ENCODE measurements around the gene RSRC2.
"Not testable (repeated sequence)": the region's sequence is repeated elsewhere in the genome, so short reads cannot be mapped to it uniquely, and the experiment has no call there.

The RSRC2 gene

GRCh38 chr12:122518908-122519307, 7.8 kb downstream of the RSRC2 start:
- no peak for DNase-seq (ENCODE audit: low read depth in 1 of 2, low spot score in 1 of 2)

- no peak for DNase-seq (ENCODE audit: low read depth in 1 of 2, low spot score in 1 of 2)
Measured at GRCh38 chr12:122517877-122518276, 8.9 kb downstream of the RSRC2 start.

GRCh38 chr12:122516544-122517361, 10.0 kb downstream of the RSRC2 start:
- DNase-seq (ENCODE audit: low read depth in 1 of 2, low spot score in 1 of 2): no peak

- DNase-seq (ENCODE audit: low read depth in 1 of 2, low spot score in 1 of 2): no peak
Measured at GRCh38 chr12:122515275-122515674, 11.5 kb downstream of the RSRC2 start.

- DNase-seq (ENCODE audit: low read depth in 1 of 2, low spot score in 1 of 2): no peak
Measured at GRCh38 chr12:122513660-122514059, 13.1 kb downstream of the RSRC2 start.

GRCh38 chr12:122513028-122513427, 13.7 kb downstream of the RSRC2 start:
- DNase-seq (ENCODE audit: low read depth in 1 of 2, low spot score in 1 of 2): not testable (repeated sequence)

- DNase-seq (ENCODE audit: low read depth in 1 of 2, low spot score in 1 of 2): no peak
Measured at GRCh38 chr12:122508163-122508562, 18.6 kb downstream of the RSRC2 start.

- DNase-seq (ENCODE audit: low read depth in 1 of 2, low spot score in 1 of 2): no peak
Measured at GRCh38 chr12:122506393-122506938, 20.3 kb downstream of the RSRC2 start.

- DNase-seq (ENCODE audit: low read depth in 1 of 2, low spot score in 1 of 2): no peak
Measured at GRCh38 chr12:122505419-122506051, 21.2 kb downstream of the RSRC2 start.

- DNase-seq (ENCODE audit: low read depth in 1 of 2, low spot score in 1 of 2): no peak
Measured at GRCh38 chr12:122503783-122504590, 22.7 kb downstream of the RSRC2 start.

GRCh38 chr12:122503147-122503751, 23.5 kb downstream of the RSRC2 start:
- no peak for DNase-seq (ENCODE audit: low read depth in 1 of 2, low spot score in 1 of 2)

- DNase-seq (ENCODE audit: low read depth in 1 of 2, low spot score in 1 of 2): no peak
Measured at GRCh38 chr12:122501489-122501989, 25.2 kb downstream of the RSRC2 start.

GRCh38 chr12:122500685-122501488, 25.8 kb downstream of the RSRC2 start, which contains the start of gene ZCCHC8:
TSS of gene ZCCHC8 (minus strand) at chr12:122500932. CDS start at chr12:122500840, 92 bp downstream.
- DNase-seq (ENCODE audit: low read depth in 1 of 2, low spot score in 1 of 2): peak; percentile 93 to 96

- peak; percentile 26 to 32 for DNase-seq (ENCODE audit: low read depth in 1 of 2, low spot score in 1 of 2)
Measured at GRCh38 chr12:122499991-122500684, 26.6 kb downstream of the RSRC2 start.

- no peak for DNase-seq (ENCODE audit: low read depth in 1 of 2, low spot score in 1 of 2)
Measured at GRCh38 chr12:122495258-122495657, 31.5 kb downstream of the RSRC2 start.

GRCh38 chr12:122493222-122493621, 33.5 kb downstream of the RSRC2 start:
- DNase-seq (ENCODE audit: low read depth in 1 of 2, low spot score in 1 of 2): not testable (repeated sequence)

GRCh38 chr12:122491991-122492390, 34.7 kb downstream of the RSRC2 start:
- no peak for DNase-seq (ENCODE audit: low read depth in 1 of 2, low spot score in 1 of 2)

GRCh38 chr12:122489038-122489437, 37.7 kb downstream of the RSRC2 start:
- no peak for DNase-seq (ENCODE audit: low read depth in 1 of 2, low spot score in 1 of 2)

- DNase-seq (ENCODE audit: low read depth in 1 of 2, low spot score in 1 of 2): not testable (repeated sequence)
Measured at GRCh38 chr12:122487807-122488206, 38.9 kb downstream of the RSRC2 start.

Measured in activated CD4-positive, alpha-beta T cell treated with anti-CD3 and anti-CD28 coated beads, Interleukin-2, amount 50 U/mL, for 24 hours (primary cell).